IPS-18c (cell line): ENCODE results near the gene CCL23.

Source experiments
- H3K4me3 ChIP-seq: 2 replicates; pipeline ENCODE4 v1.7.0; 2013; ENCODE audit warnings: low read depth, mild to moderate bottlenecking, low read length, moderate library complexity; ENCODE audit not compliant: insufficient read depth
- H3K9me3 ChIP-seq: one replicate; pipeline ENCODE4 v1.6.1; 2013; ENCODE audit warnings: mild to moderate bottlenecking, low read length, moderate library complexity; ENCODE audit not compliant: control insufficient read depth, insufficient read depth

CCL23 gene, protein sequence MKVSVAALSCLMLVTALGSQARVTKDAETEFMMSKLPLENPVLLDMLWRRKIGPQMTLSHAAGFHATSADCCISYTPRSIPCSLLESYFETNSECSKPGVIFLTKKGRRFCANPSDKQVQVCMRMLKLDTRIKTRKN

DNA sequence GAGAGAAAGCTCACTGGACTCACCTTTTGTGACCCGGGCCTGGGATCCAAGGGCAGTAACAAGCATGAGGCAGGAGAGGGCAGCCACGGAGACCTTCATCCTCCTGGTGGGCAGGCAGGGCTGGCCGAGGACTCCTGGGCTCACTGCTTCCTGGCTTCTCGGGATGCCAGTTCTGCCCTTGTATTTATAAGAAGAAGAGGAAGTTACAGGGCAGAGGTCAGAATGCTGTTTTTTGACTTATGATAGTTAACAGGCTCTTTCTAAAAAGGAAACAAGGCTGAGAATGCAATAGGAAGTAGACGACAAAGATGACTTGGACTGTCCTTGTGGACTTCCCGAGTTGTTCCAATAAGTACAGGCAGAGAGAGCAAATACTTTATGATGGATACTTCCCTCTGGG is at the start of gene CCL23:
Gene CCL23 (minus strand): TSS at position 174 of the 400 bp plus-strand sequence. CDS start 75 bp downstream, at position 99.
- Histone ChIP-seq H3K4me3 (no peak within 1 kb of the TSS), H3K9me3 (no peaks in the 10 kb centered on the region)

DNA sequence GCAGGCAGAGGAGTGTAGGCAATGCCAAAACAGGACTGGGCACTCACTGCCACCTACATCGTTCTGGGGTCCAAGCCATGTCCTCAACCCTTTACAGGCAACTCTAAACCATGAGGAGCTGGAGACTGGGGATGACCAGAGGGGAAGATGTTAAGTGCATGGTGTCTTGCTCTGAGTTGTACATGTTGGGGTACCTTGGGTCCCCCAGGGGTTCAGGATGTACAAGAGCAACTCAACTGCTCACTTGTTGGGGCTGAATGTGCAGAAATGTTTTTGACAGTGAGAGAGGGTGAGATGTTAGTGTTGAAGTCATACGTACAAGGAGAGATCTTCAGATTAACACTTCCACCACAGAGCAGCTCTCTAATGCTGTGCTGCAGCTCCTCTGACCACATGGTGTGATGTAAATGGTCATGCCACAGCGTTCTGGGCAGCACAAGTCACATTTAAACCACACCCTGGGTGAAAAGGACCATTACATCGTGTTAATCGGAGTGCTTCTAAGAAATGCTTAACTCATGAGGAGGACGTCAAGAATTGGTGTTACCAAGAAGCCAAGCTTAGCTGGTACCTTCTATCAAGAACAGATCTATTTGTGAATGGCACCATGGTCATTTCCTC is 48.7 kb upstream of the CCL23 start:
- H3K4me3 ChIP-seq, result no peak overlapping the region
- no peaks in the 10 kb centered on the region for H3K9me3 ChIP-seq

DNA sequence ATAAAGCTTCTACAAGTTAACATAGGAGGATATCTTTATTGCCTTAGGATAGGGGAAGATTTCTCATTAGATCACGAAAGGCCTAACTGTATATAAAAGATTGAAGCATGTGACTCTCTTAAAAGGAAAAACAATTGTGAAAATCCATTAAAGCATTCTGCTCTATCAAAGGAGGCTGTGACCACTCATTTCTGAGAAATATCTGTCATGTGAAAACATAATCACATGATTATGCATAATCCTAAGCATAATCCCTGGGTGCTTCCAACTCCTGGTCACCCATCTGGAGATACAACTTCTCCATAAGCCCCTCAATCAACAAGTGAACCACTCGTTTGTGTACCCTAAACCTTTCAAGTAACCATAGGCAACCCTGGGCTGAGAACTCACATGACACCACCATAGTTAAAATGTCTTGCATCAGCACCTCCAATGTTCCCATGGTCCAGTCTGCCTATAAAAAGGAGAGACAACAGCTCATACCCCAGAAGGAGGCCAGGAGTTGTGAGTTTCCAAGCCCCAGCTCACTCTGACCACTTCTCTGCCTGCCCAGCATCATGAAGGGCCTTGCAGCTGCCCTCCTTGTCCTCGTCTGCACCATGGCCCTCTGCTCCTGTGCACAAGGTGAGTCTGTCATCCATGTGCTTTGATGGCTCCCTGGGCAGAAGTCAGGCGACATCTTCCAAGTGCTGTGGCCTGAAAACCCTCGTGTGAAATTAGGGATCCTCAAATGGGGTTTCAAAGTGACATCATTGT is 46.2 kb upstream of the CCL23 start, which contains the start of gene CCL18:
Gene CCL18 (plus strand): TSS at position 487 of the 756 bp plus-strand sequence. CDS start 71 bp downstream, at position 558.
- H3K9me3 ChIP-seq, result no peaks in the 10 kb centered on the region
- no peak within 1 kb of the TSS for H3K4me3 ChIP-seq

DNA sequence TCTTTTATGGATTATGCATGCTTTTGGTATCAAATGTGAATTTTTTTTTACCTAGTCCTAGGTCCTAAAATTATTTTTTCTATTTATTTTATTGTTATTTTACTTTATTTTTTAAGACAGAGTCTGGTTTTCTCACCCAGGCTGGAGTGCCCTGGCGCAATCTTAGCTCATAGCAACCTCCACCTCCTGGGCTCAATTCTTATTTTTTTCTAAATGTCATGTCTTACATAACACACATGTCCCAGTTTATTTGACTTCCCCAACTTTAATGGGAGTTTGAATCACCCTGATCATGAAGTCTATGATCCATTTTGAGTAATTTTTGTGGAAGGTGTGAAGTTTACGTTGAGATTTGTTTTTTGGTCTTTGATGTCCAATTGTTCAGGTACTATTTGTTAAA is 43.0 kb upstream of the CCL23 start:
- H3K9me3 ChIP-seq, result no peaks in the 10 kb centered on the region
- H3K4me3 ChIP-seq, result no peak overlapping the region

DNA sequence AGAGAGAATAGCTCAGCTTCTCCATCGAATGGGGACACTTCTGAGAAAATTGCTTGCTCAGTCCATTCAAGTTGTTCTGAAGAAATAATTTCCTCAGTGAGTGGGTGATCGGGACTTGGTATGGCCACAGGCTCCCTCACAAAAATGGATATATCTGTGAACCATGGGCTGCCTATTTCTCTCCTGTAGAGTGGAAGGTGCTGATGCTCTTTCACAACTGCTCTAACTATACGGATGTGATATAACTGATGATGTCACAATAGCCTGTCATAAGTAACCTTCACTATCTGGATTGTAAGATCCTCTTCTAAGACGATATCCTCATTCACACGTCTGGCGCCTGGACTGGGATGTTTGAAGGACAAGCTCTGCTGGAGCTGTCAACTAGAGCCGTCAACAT is 41.6 kb upstream of the CCL23 start:
- Histone ChIP-seq H3K4me3 (no peak overlapping the region), H3K9me3 (no peaks in the 10 kb centered on the region)

DNA sequence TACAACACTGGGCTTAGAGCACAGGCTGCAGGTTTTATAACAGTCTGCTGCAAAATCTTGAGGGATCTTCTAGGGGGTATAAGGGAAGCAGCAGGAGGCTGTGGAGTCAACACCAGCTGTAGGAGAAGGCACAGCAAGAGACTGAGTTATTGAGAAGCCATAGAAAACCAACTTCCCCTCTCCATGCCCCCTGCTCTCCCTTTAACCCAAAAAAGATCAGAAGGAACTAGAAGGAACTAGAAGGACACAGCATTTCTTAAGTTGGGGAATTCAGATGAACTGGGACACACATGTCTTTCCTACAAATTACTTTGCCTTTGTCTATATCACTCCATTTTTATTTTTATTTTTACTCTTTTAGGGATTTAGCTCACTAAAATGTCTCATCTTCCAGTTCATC is 40.1 kb upstream of the CCL23 start:
- no peak overlapping the region for H3K4me3 ChIP-seq
- no peaks in the 10 kb centered on the region for H3K9me3 ChIP-seq

DNA sequence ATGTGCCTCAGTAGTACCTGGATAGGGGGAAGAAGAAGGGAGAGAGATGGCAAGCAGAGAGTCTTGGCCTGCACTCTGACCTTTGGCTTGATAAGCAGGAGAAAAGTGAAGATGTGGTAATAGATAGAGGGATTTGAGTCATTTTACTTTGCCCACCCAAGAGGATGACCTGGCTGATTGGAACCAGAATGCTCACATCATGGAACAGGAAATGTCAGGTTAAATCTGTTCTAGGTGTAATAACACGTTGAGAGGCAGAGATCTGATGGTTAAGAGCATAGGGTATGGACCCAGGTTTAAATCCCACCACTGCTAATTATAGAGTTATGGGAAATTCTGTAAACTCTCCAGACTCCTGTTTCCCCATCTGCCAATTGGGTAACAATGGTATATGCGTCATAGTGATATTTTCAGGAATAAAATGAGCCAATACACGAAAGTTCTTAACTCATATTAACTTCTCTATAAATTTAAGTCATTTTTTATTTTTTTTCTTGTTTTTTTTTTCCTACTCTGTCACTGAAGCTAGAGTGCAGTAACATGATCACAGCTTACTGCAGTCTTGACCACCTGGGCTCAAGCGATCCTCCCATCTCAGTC is 38.2 kb upstream of the CCL23 start:
- no peak overlapping the region for H3K4me3 ChIP-seq
- no peaks in the 10 kb centered on the region for H3K9me3 ChIP-seq

DNA sequence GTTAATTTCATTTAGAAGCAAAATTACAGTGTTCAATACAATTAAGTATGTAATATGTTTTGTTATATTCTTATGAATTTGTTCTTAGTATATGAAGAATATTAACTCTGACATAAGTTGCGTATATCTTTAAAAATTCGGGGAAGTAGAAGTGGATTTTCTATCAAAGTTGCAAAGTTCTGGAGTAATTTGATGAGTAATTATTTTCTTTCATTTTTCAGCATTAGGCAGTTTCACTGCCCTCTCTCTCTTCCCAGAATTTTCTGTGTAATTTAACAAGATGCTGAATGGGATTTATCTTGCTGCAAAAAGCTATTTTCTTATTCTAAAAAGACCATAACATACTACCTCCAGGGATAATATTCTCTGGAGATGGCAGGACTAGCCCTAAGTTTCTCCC is 37.4 kb upstream of the CCL23 start:
- H3K9me3 ChIP-seq, result no peaks in the 10 kb centered on the region
- no peak overlapping the region for H3K4me3 ChIP-seq

DNA sequence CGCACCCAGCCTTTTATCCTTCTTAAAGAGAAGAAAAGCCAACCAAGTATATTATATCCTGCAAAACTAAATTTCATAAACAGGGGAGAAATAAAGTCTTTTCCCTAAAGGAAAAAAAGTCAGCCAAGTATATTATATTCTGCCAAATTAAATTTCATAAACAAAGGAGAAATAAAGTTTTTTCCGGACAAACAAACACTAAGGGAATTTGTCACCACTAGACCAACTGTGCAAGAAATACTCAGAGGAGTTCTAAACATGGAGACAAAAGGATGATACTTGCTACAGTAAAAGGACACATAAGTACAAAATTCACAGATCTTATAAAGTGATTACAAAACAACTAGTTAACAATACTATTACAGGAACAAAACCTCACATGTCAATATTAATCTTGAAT is 31.9 kb upstream of the CCL23 start:
- Histone ChIP-seq H3K4me3 (no peak overlapping the region), H3K9me3 (peaks cover 2% of the 10 kb centered on the region)

DNA sequence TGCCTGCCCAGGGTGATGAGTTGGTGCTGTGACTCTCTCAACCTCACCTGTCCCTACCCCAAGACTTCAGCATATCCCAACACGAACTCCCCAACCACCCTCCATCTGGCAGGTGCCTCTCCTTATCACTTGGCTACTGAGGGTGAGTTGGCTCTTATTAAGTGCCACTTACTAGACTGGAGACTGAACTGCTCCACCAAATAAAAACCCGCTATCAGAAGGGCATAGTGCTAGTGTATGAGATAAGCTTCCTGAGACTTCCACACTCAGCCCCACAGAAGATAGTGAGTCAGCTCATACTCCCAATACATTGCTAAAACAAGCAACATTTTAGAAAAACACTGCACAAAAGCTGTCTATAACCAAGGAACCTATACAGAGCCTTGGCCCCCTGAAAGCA is 30.3 kb upstream of the CCL23 start:
- H3K4me3 ChIP-seq, result no peak overlapping the region
- peaks cover 2% of the 10 kb centered on the region for H3K9me3 ChIP-seq

DNA sequence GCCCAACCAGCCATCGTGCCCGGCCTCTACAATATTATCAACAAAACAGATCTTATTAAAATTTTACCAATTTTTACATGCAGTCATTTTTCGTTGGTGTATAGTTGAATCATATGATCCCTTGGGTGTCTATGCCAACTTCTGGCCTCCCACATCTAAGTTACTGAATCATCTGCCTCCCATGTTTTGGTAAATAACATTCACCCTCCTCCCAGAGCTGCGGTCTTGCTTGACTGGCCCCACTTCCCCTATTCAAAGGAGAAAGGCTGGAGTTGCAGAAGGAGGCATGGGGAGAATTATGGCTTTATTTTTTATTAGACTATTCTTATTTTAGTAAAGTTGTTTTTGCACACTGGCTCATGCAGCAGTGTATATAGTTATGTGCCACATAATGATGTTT is 18.5 kb upstream of the CCL23 start:
- Histone ChIP-seq H3K4me3 (no peak overlapping the region), H3K9me3 (no peaks in the 10 kb centered on the region)

DNA sequence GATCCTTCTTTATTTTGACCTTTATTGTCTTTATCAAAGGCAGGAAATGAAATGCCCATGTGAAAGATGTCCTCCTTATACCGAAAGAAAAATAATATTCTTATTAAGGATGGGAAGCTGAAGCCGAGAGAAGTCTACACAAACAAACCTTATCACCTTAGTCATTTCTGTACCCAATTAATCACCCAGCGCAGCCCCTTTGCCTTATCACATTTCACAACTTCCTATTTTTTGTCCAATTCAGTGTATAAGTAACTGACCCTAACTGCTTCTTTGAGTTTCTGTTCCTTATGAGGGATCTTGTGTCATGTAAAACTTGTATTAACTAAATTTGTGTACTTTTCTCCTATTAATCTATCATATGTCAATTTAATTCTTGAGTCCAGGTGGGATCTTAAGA is 16.4 kb upstream of the CCL23 start:
- Histone ChIP-seq H3K9me3 (no peaks in the 10 kb centered on the region), H3K4me3 (no peak overlapping the region)

DNA sequence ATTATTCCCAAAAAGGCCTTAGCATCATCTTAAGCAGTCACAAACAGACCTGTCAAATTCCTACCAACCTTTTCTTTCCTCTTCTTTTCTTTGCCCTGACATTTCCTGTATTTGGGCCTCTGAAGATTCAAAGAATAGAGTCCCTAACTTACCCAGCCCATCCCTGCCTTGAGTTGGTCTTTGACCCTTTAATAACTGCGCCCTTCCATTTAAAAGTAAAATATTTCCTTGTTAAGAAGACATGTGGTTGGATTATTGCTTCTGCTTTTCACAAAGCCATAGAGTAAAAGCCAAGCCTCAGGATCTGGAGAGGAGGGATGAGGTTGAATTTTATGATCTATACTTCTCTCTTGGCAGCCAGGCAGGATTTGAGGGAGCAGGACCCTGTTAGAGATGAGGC is 13.2 kb upstream of the CCL23 start:
- H3K9me3 ChIP-seq, result no peaks in the 10 kb centered on the region

DNA sequence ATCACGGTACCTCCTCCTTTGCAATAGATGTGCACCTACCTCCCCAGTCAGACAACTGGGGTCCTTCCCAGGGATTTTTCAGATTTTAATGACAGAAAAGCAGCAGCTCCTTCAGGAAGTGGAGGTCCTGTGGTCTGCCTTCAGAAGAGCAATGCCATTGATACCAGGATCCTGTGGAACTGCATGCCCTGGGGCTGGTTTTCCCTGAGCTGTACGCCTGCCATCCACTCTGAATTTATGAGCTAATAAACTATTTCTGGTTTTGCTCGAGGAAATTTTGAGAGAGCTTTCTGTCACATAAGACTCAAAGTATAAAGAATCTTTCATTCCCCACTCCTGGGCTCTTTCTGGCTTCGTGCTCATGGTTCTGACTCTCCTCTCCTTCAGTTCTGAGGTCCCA is 10.0 kb upstream of the CCL23 start:
- H3K4me3 ChIP-seq, result no peak overlapping the region
- H3K9me3 ChIP-seq, result peaks cover 3% of the 10 kb centered on the region

More for the DNA sequence above, 13.2 kb upstream of the CCL23 start:
- no peak overlapping the region for H3K4me3 ChIP-seq

DNA sequence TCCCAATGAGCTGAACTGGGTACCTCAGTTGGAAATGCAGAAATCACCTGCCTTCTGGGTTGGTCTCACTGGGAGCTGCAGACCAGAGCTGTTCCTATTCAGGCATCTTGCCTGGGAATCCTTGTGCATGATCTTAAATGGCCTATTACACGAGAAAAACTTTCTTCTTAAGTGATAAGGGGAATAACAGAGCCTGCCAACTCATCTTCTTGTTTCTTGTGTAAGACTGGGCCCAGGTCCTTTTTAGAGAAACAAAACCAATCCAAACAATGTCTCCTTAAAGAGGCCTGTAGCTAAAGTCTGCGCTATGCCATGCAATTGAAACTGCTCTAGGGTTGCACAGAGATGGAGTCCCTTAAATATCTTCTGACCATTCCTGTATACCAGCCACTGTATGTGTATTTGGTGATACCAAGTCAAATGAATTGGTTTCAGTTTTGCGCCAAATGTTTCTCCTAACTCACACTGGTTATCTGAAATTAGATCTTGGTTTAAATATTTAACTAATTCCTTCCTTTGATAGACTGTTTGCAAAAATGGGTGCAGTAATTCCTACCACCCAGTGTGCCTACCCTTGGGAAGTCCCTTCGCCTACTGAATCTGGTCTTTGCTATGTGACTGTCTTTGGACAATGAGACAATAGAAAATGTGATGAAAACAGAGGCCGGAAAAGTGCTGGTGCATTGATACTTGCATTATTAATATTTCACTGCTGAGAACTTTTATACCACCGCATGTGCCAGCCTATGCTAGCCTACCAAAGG is 6.5 kb upstream of the CCL23 start:
- Histone ChIP-seq H3K9me3 (peaks cover 3% of the 10 kb centered on the region), H3K4me3 (no peak overlapping the region)

DNA sequence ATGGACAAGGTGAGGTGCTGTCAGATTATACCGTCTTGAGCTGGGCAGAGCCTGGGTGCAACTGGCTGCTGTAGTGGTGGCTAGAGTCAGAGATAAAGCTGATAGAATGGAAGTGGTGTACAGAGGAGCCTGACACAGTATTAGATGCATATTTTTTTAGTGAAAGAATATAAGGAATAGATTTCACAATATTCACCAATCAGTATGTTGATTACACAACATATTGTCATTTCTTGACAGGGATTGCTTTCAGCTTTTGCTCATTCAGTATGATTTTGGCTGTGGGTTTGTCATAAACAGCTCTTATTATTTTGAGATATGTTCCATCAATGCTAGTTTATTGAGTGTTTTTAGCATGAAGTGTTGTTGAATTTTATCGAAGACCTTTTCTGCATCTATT is 1.7 kb upstream of the CCL23 start:
- no peak overlapping the region for H3K4me3 ChIP-seq
- H3K9me3 ChIP-seq, result peaks cover 3% of the 10 kb centered on the region

DNA sequence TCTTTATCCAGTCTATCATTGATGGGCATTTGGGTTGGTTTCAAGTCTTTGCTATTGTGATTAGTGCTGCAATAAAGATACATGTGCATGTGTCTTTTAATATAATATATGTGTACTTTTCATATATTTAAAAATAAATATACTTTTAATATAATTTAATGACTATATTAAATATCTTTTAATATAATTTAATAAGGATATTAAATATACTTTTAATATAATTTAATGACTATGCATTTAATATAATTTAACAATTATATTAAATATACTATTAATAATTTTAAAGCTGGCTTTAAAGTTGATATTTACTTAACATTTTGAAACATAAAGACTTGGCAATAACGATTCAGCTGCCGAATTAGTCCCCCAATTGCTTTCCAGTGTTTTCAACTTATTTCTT is 1.2 kb downstream of the CCL23 start:
- Histone ChIP-seq H3K9me3 (no peaks in the 10 kb centered on the region), H3K4me3 (no peak overlapping the region)
